ENCODE measurements around the gene OR8B8.
"Not testable (repeated sequence)": the region's sequence is repeated elsewhere in the genome, so short reads cannot be mapped to it uniquely, and the experiment has no call there.

OR8B8 gene

DNA sequence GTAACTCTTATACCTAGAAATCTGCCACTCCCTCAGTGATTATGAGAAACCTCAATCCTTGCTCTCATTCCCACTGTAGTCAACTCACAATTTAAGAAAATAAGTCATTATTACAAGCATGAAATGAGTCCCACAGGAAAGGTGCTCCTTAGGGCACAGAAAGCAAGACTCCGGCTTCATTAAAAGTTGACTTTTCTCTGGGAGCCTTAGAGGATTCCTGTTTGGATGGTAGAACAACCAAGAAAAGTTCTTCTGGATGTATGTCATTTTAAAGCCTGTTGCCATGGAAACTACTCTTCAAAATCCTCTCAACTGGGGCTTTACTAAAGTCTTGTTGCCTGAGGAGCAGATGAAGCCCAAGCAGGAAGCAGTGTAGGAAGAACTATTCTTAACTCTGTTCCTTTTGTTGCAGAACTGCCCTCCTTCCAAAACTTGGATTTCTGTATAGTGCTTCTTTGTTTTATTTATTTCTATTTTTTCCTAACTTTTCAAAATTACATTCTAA, at the start of gene OR8B8:
Gene OR8B8 (minus strand): TSS at position 51 of the 505 bp plus-strand sequence. CDS start 4,611 bp downstream, outside the sequence.
- no peak for DNase-seq (ENCODE audit: low read depth in 2 of 2)

DNA sequence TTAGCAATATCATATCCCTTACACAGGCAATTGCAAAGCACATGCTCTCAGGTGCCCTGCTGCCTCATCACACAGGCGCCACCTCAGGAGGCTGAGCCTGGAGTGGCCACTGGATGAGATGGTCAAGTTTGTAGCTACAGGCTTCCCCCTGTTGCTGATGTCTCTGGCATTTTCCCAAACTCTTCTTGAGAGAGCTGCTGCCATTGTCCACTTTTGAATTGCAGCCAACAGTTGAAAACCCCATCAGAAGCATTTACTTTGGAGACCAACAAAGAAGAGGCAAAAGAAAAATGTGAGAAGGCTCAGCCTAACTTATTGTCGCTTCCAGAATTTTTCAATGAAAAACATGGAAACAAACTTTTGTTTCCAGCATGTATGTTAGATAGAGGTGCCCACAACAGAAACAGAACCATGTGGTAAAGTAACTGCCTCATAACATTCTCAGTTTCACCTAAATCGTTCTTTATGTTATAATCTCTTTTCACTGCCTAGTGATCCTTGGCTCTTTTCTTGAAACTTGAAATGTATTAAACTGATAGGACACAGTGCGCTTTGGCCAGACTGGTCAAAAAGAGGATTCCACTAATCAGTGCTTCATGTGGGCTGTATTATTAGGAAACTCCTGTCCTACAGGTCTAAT, 47.6 kb upstream of the OR8B8 start:
- DNase-seq (ENCODE audit: low read depth in 2 of 2) = no peak

DNA sequence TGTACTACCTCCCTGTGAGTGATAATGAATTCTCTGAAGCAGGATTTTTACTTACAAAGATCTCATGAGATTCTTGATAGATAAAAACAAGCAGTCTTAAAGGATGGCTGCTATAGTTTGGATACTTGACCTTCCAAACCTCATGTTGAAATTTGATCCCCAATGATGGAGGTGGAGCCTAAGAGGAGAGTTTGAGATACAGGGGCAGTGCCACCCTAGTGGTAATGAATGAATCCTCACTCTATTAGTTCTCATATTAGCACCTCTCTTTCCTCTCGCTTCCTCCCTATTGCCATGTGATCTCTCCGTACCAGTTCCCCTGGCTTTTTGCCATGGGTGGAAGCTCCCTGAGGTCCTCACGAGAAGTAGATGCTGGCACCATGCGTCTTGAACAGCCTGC, 37.9 kb upstream of the OR8B8 start:
- no peak for DNase-seq (ENCODE audit: low read depth in 2 of 2)

- no peak for DNase-seq (ENCODE audit: low read depth in 2 of 2)
Observed at GRCh38 chr11:124482362-124483147, 37.1 kb upstream of the OR8B8 start.

DNA sequence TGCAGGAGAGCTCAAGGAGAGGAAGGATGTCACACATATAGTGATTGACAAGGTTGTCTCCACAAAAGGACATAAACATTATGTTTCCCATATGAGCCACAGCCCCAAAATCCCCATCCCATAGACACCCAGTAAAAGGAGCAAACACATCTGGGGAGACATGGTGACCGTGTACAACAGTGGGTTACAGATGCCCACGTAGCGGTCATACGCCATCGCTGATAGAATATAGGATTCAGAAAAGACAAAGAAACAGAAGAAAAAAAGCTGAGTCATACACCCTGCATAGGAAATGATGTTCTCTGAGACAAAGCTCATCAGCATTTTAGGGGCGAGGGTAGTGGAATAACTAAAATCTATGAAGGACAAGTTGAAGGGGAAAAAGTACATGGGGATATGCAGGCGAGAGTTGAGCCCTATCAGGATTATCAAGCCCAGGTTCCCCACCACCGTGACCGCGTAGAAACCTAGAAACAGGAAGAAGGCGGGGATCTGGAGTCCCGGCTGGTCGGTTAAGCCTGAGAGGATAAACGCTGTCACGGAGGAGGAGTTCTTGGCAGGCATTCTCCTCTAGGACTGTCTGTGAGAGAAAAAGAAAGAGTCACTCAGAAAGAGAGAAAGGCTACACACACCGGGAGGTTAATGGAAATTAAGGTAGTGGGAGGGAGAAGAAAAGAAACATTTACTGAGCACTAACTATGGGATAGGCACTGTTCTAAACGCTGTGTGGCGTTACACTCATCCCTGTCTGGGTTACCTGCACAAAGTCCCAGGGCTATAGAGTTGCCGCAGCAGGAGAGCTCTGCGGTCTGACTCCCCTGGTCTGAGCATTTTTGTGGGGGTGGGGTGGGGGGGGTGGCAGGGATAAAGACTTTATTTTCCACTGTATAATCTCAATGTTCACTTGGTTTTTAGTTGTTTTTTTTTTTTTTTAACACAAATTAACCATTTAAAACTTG, 36.1 kb upstream of the OR8B8 start:
- no peak for DNase-seq (ENCODE audit: low read depth in 2 of 2)

GRCh38 chr11:124479561-124479960, 34.1 kb upstream of the OR8B8 start:
- no peak for DNase-seq (ENCODE audit: low read depth in 2 of 2)

DNA sequence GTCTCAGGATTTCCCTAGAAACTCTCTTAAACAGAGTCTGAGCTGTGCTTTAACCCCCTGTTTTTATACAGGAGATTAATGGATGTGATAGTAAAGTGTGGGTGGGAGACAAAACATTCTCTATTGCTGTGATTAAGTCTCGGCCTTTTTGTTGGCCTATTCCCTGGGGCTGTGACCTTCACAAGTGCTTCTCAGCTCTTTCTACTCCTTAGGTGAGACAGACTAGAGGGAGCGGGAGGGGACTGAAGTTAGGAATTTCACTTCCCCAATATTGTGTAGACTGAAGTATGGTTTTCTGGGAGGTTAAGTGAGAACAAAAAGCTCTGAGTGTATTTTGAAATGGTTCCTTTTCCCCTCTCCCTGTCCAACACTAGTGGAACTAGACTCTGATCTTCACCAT, 29.8 kb upstream of the OR8B8 start:
- no peak for DNase-seq (ENCODE audit: low read depth in 2 of 2)

- no peak for DNase-seq (ENCODE audit: low read depth in 2 of 2)
Observed at GRCh38 chr11:124474779-124475178, 29.3 kb upstream of the OR8B8 start.

GRCh38 chr11:124474079-124474478, 28.6 kb upstream of the OR8B8 start:
- DNase-seq (ENCODE audit: low read depth in 2 of 2) = no peak

DNA sequence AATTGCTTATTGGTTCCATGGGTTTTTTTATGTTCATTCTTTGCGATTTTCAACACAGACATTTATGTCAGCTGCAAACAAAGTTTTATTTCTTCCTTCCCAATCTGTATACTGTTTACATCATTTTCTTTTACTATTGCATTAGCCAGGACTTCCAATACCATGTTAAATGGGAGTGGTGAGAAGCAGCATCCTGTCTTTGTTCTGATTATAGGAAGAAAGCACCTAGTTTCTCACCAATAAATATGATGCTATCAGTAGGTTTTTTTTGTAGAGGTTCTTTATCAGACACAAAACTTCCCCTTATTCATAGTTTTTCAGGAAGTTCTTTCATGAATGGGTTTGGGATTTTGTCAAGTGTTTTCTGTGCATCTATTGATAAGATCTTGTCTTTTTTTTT, 28.0 kb upstream of the OR8B8 start:
- no peak for DNase-seq (ENCODE audit: low read depth in 2 of 2)

DNA sequence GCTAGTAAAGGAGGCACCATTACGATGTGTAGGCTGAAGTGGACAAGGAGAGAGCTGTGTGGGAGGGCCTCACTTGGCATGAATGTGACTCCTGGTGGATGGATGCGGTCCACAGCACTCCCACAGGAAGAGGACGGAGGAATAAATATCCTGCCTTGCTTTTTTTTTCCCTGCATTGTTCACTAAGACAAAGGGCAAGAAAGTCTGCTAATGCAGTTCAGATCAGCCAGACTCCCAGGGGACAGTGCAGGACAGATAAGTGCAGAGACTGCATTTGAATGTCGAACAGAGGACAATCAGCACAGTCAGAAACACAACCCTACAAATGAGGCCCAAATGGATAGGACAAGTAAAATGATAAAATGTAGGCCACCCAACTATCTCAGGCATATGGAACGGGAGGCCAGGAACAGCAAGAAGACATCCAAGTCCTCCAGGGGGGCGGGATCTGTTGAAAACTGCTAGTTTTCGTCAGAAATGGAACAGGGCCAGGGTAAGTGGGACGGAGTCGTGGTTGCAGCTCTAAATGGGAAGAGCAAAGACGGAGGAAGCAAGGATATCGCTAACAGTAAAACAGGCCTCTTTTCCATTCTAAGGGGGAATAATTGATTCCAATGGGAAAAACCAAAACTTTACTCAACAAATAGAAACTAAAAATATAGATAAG, 25.2 kb upstream of the OR8B8 start:
- DNase-seq (ENCODE audit: low read depth in 2 of 2) = no peak

DNA sequence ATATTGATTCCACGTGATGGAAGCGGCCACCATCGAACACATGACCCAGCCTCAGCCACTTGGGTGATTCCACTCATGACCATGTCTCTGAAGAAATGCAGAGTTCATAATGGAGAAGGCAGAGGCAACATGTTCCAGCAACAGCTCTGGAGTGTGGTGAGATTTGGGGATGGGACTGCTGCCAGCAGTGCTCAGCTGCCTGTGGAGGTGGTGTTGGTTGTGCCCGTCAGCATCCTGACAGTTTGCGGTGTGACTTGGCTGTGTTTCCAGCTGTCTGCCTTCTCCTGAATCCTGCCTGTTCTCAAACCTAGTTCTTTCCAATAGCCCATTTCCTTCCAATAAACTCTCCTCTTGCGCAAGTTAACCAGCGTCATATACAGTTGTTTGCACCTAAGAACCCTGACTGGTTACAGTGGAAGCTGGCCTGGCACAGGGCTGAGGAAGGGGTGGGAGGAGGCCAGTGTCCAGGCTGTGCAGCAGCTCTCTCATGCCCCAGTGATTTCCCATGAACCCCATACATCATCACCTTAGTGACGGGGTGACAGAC, 22.0 kb upstream of the OR8B8 start:
- no peak for DNase-seq (ENCODE audit: low read depth in 2 of 2)

DNA sequence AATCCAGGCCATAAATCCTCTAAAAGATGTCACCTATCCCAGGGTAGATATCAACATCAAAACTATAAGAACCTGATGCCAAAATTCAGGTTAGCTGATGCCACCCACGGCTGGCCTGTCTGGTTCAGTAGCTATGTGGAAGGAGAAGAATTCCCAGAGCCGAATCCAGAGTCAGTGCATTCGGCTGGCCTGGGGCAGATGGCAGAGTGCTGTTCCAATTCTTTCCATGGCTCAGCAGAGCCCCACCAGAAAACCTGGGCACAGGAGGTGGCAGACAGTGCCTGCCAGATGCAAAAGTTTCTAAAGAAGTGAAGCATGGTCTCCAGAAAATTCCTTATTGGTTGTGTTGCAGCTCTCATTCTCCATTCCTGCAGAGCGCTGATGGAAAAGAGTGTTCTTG, 19.9 kb upstream of the OR8B8 start:
- DNase-seq (ENCODE audit: low read depth in 2 of 2) = no peak

GRCh38 chr11:124463990-124464389, 18.5 kb upstream of the OR8B8 start:
- no peak for DNase-seq (ENCODE audit: low read depth in 2 of 2)

GRCh38 chr11:124463324-124463723, 17.8 kb upstream of the OR8B8 start:
- DNase-seq (ENCODE audit: low read depth in 2 of 2) = no peak

GRCh38 chr11:124460459-124460858, 15.0 kb upstream of the OR8B8 start:
- no peak for DNase-seq (ENCODE audit: low read depth in 2 of 2)

- DNase-seq (ENCODE audit: low read depth in 2 of 2) = not testable (repeated sequence)
Observed at GRCh38 chr11:124459379-124459778, 13.9 kb upstream of the OR8B8 start.

- DNase-seq (ENCODE audit: low read depth in 2 of 2) = no peak
Observed at GRCh38 chr11:124454552-124454951, 9.1 kb upstream of the OR8B8 start.

- no peak for DNase-seq (ENCODE audit: low read depth in 2 of 2)
Observed at GRCh38 chr11:124446916-124447315, 1.4 kb upstream of the OR8B8 start.

- no peak for DNase-seq (ENCODE audit: low read depth in 2 of 2)
Observed at GRCh38 chr11:124442847-124443246, 2.6 kb downstream of the OR8B8 start.

DNA sequence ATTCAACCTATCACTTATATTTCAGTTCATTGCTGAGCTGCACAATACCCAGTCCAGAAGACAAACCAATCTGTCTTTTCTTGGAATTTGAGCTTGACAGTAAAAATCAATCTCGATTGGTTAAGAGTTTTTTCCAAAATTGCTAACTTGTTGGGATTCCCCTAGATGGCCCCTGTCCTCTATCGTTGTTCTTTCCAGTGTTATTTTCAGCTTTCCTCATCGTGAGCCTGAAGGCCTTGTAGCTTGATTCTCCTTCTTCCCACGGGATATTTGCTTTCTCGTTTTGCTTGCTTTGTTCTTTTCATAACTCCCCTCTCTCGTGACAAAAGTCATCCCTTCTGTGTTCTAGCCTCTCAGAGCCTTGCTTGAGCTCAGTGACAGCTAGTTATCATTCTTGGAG, 3.1 kb downstream of the OR8B8 start:
- no peak for DNase-seq (ENCODE audit: low read depth in 2 of 2)

All from activated CD8-positive, alpha-beta memory T cell treated with anti-CD3 and anti-CD28 coated beads for 4 hours (primary cell).